Choroid plexus epithelial cell (primary cell): Measurements from ENCODE around the gene TTYH1.
"Not testable (repeated sequence)": the region's sequence is repeated elsewhere in the genome, so short reads cannot be mapped to it uniquely, and the experiment has no call there.

ENCODE experiments used
- DNase-seq: peaks from one replicate; pipeline ENCODE4 v3.0.0-alpha.2; 2010; ENCODE audit warnings: low read depth
- H3K4me3 ChIP-seq: 2 replicates; pipeline ENCODE4 v1.5.1; 2011; ENCODE audit warnings: low read depth, mild to moderate bottlenecking, control low read depth, low read length, moderate library complexity
- TF ChIP-seq, protein P1 (sequence below): conservative IDR thresholded peaks from 2 replicates; pipeline ENCODE4 v1.5.1; 2011; ENCODE audit warnings: low read depth, mild to moderate bottlenecking, control low read depth, inconsistent platforms, low read length, moderate library complexity

The TTYH1 gene

DNA sequence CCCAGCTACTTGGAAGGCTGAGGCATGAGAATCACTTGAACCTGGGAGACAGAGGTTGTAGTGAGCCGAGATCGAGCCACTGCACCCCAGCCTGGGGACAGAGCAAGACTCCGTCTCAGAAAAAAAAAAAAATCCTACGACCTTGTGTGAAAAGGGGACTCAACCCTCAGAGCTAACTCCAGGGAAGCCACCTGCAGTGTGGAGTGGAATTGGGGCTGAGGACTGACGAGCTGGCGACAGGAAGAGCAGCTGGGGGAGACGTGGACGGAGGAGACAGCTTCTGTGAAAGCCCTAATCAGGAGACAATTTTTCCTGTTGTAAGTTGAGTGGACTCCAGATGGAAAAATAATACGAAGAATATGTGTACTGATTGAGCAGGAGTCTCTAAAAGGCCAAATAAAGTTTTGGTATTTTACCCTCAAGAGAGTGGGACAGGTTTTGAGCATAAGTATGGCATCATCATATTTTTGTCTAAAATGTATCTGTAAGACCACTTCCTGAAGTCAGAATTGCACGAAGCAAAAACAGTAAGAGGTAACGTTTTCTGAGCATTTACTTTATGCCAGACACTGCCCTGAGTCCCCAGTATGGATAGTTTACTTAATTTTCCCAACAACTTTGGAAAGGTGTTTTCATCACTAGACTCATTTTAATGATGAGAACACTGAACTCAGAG lies 38.5 kb upstream of the TTYH1 start:
- no peak for DNase-seq
- TF ChIP-seq, protein P1, sequence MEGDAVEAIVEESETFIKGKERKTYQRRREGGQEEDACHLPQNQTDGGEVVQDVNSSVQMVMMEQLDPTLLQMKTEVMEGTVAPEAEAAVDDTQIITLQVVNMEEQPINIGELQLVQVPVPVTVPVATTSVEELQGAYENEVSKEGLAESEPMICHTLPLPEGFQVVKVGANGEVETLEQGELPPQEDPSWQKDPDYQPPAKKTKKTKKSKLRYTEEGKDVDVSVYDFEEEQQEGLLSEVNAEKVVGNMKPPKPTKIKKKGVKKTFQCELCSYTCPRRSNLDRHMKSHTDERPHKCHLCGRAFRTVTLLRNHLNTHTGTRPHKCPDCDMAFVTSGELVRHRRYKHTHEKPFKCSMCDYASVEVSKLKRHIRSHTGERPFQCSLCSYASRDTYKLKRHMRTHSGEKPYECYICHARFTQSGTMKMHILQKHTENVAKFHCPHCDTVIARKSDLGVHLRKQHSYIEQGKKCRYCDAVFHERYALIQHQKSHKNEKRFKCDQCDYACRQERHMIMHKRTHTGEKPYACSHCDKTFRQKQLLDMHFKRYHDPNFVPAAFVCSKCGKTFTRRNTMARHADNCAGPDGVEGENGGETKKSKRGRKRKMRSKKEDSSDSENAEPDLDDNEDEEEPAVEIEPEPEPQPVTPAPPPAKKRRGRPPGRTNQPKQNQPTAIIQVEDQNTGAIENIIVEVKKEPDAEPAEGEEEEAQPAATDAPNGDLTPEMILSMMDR: no peak
- no peak overlapping the region for H3K4me3 ChIP-seq

GRCh38 chr19:54379187-54379678 lies 36.0 kb upstream of the TTYH1 start:
- no peak for DNase-seq
- no peak overlapping the region for H3K4me3 ChIP-seq
- TF ChIP-seq, protein P1: no peak

DNA sequence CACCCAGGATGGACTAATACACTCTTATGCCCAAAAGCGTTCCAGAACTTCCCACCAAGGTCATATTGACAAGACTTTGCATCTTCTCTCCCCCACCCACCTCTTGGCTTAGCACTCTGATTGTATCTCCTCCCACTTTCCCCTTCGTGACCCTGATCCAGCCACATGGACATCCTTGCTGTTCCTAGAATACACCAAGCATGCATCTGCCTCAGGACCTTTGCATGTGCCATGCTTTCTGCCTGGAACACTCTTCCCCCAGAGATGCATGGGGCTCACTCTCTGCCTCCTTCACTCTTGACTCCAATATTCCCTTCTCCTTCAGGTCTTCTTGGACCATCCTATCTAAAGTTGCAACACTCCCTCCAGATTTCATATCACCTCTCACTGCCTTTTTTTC lies 34.4 kb upstream of the TTYH1 start:
- H3K4me3 ChIP-seq: no peak overlapping the region
- TF ChIP-seq, protein P1: no peak
- no peak for DNase-seq

DNA sequence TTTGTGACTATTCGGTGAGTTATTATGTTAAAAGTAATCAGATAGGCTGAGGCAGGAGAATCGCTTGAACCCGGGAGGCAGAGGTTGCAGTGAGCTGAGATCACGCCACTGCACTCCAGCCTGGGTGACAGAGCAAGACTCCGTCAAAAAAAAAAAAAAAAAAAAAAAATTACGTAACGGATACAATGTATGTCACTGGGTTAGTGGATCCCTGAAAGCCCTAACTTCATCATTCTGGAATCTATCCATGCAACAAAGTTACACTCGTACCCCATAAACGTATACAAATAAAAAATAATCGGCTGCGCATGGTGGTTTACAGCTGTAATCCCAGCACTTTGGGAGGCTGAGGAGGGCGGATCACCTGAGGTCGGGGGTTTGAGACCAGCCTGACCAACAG lies 33.2 kb upstream of the TTYH1 start:
- DNase-seq, H3K4me3 ChIP-seq: not testable (repeated sequence)

DNA sequence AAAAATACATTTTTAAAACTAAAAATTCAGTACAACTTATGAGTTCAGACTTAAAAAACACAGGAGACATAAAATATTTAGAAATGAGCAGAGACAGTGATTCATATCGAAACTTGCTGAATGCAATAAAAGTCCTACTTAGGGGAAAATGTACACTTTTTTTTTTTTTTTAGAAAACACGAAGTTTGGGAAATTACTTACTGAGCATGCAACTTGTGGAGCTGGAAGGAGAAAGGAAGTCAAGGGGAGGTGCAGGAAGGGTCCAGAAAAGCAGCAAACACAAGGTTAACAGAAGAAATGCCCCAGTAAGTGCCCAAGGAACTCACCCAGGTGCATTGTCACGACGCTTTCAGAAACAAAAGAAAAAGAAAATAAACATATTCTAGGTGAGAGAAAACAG lies 31.9 kb upstream of the TTYH1 start:
- no peak for DNase-seq
- H3K4me3 ChIP-seq: no peak overlapping the region
- TF ChIP-seq, protein P1: no peak

GRCh38 chr19:54387991-54388801 lies 27.1 kb upstream of the TTYH1 start:
- peak; percentile 4 for DNase-seq
- H3K4me3 ChIP-seq: peak overlapping the region; percentile 25
- TF ChIP-seq, protein P1: no peak

- no peak for DNase-seq
- TF ChIP-seq, protein P1: no peak
- H3K4me3 ChIP-seq: no peak overlapping the region
These were observed 26.5 kb upstream of the TTYH1 start for GRCh38 chr19:54388802-54389139.
